ENCODE data around the gene SH3PXD2A. TPM values are rescaled to one million over a fixed set of nuclear protein-coding genes. Genes with fewer than 3 reads are reported as not detected.

Gene SH3PXD2A
- polyA plus RNA-seq, 3 donors, result 3.0 to 61.0 (median 36.1) TPM

DNA sequence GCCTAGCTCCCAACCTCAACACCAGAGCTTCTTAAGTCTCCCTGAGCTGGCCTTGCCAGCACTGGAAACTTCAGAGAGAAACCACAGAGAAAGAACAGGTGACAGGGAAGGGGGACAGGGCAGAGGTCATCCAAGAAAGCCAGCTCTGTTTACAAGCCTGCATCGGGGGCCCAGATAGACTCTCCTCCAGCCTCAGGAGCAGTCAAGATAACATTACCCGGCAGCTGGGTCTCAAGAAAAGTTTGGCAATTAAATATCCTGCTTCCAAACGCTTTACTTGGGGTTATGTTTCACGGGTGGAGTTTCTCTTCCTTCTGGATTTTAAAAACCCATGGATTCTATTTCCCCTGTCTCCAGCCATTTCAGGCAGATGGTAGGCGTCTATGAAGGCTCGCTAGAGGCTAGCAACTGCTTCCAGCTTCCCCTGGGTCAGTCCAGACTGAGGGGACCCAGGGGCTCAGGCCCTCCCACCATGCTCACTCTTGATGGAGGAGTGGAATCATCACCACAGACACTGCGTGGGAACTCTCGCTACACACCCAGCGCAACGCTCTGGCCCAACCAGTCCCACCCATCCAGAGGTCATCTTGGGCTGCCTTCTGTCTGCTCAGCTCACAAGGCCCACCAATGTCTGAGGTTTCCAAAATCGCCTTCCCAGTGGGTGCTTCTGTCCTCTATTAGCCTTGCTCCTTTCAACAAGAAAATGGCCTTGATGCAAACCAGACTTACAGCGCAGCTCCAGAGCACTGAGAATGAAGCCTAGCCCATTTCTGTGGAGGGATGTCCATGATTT is 48.8 kb downstream of the SH3PXD2A start:
- no peak overlapping the region for H3K27ac ChIP-seq (ENCODE audit: low read depth, low read length)
- 83 to 85% (median 85%) methylated on average over 12 of the region's 12 CpGs for WGBS, 3 donors

DNA sequence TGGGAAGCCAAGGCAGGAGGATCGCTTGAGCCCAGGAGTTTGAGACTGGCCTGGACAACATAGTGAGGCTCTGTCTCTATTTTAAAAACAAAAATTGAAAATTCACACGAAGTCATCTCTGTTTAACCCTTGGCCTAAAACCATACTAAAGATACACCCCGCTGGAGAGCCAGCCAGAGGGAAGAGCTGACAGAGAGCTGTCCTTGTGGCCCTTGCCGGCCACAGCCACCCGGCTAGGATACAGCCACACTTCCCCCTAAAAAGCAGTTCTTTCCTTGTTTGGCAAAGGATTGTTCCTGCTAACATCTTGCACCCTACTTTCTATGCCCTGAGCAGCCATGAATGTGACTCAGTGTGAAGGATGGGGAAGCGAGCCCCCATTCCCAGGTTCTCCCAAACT is 49.6 kb downstream of the SH3PXD2A start:
- WGBS, 3 donors, result 90 to 94% (median 92%) methylated on average over 6 of the region's 6 CpGs
- H3K27ac ChIP-seq (ENCODE audit: low read depth, low read length), result no peak overlapping the region

DNA sequence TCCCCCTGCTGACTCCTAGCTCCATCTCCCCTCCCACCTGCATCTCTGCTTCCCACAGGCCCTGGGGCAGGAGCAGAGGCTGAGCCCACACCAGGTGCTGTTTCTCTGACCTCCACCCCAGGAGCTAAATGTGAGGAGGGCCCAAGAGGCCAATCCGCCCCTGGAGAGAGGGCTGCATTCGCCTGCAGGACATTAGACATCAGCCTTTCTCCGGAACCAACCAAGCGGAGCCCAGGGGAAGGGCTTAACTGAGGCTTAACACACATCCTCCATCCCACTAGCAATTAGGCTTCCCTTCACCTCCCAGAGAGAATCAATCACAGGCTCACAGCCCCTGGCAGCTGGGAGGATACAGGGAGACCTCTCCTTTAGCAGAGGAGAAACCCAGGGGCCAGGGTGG is 50.5 kb downstream of the SH3PXD2A start:
- WGBS, 3 donors, result 94 to 100% (median 97%) methylated on average over 4 of the region's 4 CpGs

DNA sequence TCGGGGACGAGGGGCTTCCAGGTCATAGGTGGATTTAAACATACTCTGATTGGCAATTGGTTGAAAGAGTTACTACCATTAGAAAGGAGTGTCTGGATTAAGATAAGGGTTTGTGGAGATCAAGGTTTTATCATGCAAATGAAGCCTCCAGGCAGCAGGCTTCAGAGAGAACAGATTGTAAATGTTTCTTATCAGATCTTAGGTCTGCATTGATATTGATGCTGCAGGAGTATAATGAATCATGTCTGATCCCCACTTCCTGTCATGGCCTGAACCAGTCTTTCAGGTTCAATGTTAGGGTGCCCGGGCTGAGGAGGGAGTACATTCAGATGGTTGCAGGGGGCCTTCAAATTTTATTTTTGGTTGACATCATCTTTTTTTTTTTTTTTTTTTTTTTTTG is 51.4 kb downstream of the SH3PXD2A start:
- no peak overlapping the region for H3K27ac ChIP-seq (ENCODE audit: low read depth, low read length)
- 60 to 72% (median 72%) methylated on average over 3 of the region's 3 CpGs for WGBS, 3 donors

More for the DNA sequence above, 50.5 kb downstream of the SH3PXD2A start:
- no peak overlapping the region for H3K27ac ChIP-seq (ENCODE audit: low read depth, low read length)

DNA sequence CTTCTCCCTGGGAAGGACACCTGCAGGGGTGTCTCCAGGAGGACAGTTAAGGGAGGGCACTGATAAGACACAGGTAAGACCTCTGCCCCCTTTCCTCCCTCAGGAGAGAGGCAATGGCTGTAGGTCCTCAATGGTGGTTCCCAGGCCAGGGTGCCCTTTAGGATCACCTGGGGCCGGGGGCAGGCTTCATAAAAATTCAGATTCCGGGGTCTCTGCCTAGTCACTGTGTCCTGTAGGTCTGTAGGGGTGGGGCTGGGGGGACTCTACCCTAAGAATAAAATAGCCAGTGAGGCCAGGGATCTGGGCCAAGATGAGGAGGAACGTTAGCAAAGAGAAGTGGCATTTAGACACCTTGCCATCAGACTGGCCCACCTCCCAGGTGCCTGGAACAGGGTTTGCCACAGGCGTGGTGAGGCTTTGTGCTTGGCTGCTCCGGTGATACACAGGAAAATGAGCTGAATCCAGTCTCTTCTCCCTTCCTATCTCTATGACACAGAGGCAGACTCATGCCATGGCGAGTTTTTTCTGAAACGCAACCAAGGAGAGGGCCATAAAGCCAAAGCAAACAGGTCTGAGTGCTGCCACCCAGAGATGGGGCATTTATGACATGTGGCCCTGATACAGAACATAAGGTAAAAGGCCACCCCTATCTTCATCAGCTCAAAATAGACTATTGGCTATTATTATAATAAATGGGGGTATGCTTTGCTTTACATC is 52.6 kb downstream of the SH3PXD2A start:
- WGBS, 3 donors, result 78 to 87% (median 84%) methylated on average over 7 of the region's 7 CpGs
- H3K27ac ChIP-seq (ENCODE audit: low read depth, low read length), result no peak overlapping the region

DNA sequence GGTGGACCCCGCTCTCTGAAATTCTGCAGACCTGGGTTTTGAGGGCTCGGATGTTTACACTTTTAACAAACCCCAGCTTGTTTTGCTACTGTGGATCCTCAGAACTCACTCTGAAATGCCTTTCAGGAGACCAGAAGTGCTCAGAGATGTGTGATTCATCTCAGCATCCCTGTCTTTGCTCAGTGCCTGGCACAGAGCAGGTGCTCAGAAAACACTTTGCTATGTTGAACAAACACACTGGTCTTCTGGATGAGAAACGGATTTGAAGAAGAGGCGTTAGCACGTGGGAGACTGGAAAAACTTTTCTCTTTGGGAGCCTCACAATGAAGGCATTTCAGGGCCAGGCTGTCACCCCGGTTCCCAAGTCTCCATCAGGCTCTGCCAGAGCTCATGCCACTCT is 53.3 kb downstream of the SH3PXD2A start:
- 76 to 86% (median 81%) methylated on average over 6 of the region's 6 CpGs for WGBS, 3 donors
- H3K27ac ChIP-seq (ENCODE audit: low read depth, low read length), result no peak overlapping the region

DNA sequence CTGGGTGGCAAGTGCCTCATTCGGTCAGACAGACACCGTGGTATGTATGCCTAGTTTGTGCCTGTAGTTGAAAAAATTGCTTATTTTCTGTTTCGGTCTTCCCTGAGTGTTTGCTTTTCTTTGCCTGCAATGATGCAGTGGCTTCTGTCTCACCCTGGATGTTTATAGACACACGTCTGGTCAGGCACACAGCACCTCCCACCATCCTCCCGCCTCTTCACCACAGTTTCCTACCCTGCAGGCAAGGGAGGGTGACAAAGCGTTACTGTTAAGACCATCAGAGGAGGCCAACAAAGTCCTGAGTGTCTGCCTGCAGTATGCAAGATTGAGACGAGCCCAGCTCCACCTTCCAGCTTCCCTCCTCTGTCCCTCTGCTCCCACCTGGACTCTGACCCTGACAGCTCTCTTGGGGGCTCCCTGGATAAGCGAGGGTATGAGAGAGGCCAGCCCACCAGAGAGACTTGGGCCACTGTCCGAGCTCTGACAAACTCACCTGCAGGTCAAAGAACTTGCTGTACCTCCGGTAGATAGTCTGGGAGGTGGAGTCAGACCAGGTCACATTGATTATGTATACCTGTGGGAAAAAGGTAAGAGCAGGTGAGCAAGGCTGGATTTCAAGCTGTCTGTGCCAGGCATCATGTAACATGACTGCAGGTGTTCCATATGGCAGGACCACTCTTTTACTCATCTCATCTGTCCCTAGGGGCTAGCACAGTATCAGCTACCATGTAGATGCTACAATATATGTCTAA is 54.4 kb downstream of the SH3PXD2A start:
- 69 to 77% (median 72%) methylated on average over 10 of the region's 10 CpGs for WGBS, 3 donors

DNA sequence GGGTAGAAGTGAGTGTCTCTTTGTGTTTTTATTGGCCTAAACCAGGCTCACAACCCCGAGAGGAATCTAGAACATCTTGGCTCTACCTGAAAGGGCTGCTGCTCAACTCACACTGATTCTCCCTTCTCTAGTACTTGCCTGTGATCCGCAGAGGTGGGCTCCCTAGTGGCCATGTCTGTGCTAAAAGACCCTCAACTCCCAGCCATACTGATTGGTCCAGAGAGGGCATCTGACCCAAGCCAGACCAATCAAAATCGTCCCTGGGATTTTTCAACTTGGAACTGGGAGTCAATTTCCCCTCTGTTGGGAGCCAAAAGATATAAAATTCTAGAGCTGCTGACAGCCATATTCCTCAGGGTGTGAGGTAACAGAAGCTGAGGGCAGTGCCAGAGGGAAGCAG is 55.3 kb downstream of the SH3PXD2A start:
- H3K27ac ChIP-seq (ENCODE audit: low read depth, low read length), result no peak overlapping the region

More for the DNA sequence above, 54.4 kb downstream of the SH3PXD2A start:
- H3K27ac ChIP-seq (ENCODE audit: low read depth, low read length), result no peak overlapping the region

DNA sequence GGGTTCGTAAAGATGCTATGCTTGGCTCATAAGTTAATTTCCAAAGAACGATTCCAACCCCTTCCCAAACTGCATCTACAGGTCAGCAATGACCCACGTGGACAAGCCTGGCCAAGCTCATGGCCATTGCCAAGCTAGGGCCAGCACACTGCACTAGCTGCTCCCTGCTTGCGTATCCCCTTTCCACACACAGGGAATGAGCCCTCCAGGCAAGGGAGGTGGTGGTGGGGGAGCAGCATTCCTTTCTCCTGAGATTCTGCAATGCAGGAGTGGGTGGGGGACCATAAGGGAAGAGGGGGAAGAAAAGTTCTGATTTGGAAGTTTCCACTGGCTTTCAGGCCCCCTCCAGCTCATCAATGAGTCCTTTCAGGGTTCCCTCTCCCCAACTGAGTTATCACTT is 56.0 kb downstream of the SH3PXD2A start:
- 95 to 97% (median 96%) methylated on average over 4 of the region's 4 CpGs for WGBS, 3 donors
- H3K27ac ChIP-seq (ENCODE audit: low read depth, low read length), result no peak overlapping the region

More for the DNA sequence above, 55.3 kb downstream of the SH3PXD2A start:
- WGBS, 3 donors, result 95 to 99% (median 97%) methylated on average over 3 of the region's 3 CpGs

DNA sequence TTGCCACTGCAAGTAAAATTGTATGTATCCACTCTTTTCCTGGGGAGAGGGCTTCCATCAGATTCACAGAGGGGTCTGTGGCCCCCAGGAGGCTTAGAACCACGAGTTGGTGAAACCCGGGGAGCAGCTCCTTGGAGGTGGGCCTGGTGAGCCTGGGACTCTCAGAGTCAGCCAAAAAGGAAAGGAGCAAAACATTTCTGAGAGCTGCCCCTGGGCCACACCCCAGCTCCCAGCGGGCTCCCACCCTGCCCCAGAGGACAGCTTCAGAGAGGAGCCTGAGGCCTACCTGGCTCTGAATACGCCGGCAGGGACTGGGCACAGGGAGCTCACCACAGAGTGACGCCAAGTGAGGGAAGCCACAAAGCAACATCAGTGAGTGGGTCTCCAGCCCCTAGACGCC is 56.9 kb downstream of the SH3PXD2A start:
- H3K27ac ChIP-seq (ENCODE audit: low read depth, low read length), result no peak overlapping the region
- 92 to 95% (median 94%) methylated on average over 7 of the region's 7 CpGs for WGBS, 3 donors

DNA sequence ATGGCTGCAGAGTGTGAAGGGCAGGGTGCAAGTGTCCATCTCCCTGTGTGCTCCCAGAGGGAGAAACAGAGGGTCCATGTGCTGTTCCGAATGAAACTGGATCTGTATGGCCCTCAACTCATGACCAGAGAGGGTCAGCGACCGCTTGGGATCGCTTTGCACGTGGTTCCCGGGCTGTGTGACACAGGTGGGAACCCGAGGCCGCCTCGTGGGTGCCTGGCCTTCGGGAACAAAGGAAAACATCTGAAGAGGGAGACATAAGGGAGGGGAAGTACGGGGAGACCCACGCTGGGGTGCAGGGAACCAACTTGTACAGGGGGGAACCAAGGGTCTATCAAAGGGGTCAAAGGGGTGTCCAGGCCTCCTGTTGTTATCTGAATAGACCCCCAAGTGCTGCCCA is 57.5 kb downstream of the SH3PXD2A start:
- H3K27ac ChIP-seq (ENCODE audit: low read depth, low read length), result no peak overlapping the region
- 90 to 94% (median 92%) methylated on average over 12 of the region's 12 CpGs for WGBS, 3 donors

DNA sequence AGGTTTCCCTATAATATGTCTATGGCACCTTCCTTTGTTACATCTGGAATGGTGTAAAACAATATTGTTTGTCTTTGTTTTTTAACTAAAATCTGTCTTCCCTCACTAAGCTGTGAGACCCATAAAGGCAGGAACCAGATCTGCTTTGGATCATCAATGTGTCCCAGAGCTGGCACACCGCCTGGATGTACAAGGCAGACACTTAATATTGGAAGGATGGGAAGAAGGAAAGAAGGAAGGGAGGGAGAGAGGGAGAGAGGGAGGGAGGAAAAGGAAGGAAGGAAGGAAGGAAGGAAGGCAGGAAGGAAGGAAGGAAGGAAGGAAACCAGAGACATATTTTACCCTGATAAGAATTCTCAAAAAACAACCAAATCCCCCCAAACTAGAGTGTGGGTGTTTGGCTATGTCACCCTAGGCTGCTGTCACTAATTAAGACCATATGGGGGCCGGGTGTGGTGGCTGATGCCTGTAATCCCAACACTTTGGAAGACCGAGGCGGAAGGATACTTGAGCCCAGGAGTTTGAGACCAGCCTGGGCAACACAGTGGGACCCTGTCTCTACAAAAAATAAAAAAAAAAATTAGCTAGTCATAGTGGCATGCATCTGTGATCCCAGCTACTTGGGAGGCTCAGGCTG is 59.6 kb downstream of the SH3PXD2A start:
- 71 to 91% (median 73%) methylated on average over 4 of the region's 4 CpGs for WGBS, 3 donors
- H3K27ac ChIP-seq (ENCODE audit: low read depth, low read length), result no peak overlapping the region

DNA sequence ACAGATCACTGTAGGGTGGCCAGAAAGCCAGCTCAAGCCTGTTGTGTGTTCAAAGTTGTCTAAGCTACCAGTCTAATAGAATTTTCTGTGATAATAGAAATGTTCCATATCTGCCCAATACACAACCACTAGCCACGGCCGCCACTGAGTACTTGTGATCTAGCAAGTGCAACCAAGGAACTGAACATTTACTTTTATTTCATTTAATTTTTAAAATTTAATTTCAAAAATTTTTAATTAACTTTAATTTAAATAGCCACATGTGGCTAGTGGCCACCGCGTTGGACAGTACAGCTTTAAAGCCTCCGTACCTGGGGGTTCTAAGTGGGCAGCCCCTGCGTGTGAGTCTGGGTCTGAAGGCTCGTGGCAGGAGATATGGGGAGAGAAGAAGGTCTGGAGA is 60.4 kb downstream of the SH3PXD2A start:
- WGBS, 3 donors, result 95 to 97% (median 97%) methylated on average over 7 of the region's 7 CpGs
- no peak overlapping the region for H3K27ac ChIP-seq (ENCODE audit: low read depth, low read length)

DNA sequence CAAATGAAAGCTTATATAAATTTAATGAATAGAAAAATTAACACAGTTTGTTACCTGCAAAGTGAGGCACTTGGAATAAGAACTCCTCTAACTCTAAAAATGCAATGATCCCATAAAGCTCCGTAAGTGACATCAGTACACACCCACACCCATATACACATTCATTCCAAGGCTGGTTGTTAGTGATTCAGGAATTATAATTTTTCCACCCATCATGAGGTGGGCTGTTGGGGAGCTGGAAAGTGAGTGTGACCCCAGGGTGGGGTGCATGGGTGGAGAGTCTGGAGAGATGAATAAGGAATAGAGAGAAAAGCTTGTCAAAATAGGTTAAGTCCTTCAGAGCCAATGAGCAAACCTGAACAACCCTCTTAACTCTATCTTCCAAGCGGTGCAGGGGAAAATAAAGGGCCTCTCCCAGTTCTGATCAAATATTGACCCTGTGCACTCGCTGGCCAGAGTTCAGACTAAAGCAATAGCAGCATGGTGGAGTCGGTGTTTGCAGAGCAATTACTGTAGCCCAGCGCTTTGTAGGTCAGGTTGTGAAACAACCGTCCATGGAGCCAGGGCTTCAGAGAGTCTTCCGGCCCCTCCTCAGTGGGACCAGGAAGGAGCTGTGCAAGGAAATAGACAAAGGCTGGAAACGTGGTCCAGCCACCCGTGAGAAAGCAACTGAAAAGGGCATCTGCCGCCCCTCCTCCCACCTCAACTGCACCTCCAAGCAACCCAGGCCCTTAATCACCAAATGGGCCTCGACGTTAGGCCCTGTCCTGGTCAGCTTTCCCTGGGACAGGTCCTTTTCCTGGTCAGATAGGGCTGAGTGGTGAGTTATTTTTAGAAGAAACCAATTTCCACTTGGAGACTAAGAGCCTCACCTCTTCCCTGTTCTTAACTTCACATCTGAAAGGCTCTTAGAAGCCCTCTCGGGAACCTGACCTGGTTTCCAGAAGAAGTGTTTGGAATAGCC is 61.2 kb downstream of the SH3PXD2A start:
- H3K27ac ChIP-seq (ENCODE audit: low read depth, low read length), result no peak overlapping the region
- 27 to 66% (median 56%) methylated on average over 13 of the region's 13 CpGs for WGBS, 3 donors

DNA sequence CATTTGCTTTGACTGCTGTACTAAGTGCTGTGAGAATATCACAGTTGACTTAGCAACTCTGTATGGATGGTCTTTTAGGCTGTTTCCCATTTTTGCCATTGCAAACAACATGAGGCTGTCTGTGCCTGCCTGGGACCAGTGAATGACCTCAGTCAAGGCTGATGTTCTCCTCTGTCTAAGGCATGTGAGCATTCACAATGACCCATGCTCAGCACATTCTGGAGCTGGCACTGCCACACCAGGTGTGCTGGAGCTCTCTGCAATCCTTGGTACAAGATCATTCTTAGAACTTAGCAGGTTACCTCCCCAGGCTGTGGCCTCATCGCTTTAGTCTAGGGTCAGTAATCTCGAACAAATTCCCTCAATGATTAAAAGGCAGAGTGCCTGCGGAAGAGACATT is 61.9 kb downstream of the SH3PXD2A start:
- WGBS, 3 donors, result 46 to 86% (median 73%) methylated on average over 3 of the region's 3 CpGs
- H3K27ac ChIP-seq (ENCODE audit: low read depth, low read length), result no peak overlapping the region

DNA sequence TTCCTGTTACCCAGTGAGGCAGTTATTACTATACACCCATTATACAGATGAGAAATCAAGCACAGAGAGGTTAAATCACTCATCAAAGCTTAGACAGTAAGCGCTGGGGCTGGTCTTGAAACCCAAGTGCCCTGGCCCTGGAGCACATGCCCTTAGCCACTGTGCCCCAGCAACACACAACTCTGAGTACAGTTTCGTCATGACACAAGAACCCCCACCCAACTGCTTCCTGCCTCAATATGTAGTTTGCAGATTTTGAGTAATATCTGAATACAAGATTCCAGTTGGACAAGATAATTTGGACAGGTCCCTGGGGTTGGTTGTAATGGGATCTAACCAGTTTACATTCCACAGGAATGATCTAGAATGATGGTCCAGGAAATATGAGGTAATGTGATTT is 62.8 kb downstream of the SH3PXD2A start:
- no peak overlapping the region for H3K27ac ChIP-seq (ENCODE audit: low read depth, low read length)
- WGBS, 3 donors, result 69 to 83% (median 70%) methylated on average over 2 of the region's 2 CpGs

DNA sequence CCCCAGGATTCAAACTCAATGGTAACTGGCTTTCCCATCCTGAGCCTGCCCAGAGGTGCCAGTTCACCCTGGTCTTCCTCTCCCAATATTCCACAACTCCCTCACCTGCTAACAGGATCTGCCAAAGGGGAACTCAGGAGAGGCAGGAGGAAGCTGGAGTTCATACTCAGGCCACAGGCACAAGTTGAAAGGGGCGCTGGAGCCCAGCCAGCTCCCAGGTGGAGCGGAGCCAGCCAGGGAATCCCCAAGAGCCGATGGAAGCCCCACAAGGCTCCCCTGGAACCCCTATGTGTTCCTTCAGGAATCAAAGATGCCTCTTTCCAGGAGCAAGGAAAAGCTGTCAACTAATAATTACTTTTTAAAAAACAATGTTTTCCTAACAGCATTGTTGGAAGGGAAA is 63.5 kb downstream of the SH3PXD2A start:
- no peak overlapping the region for H3K27ac ChIP-seq (ENCODE audit: low read depth, low read length)
- 50 to 54% (median 53%) methylated on average over 3 of the region's 3 CpGs for WGBS, 3 donors

DNA sequence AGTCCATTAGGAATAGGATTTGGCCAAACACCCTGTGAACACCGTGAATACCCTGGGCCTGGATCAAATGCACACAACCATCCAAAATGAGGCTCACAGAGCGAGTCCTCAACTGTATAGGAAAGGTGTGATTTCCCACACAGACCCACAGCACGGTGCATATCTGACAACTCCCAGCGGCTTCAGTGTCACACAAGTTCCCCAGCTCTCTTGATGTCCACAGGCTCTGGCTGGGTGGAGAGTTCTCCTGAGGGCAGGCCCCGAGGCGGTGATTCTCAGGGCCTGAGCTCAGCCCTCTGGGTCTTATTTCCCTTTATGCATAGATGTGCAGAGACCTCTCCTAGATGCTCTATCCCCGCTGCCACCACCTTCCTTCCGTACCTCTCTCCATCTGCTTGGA is 64.1 kb downstream of the SH3PXD2A start:
- WGBS, 3 donors, result 85 to 90% (median 85%) methylated on average over 8 of the region's 8 CpGs

More for the DNA sequence above, 64.1 kb downstream of the SH3PXD2A start:
- H3K27ac ChIP-seq (ENCODE audit: low read depth, low read length), result no peak overlapping the region

Measured in adipose tissue (tissue), 3 donors.